A549 (cell line): ENCODE data around the gene SNX14. TPM values are rescaled to one million over a fixed set of nuclear protein-coding genes. Genes with fewer than 3 reads are reported as not detected.
A peak's percentile ranks its signal among the peaks of the same experiment; 100 is the strongest.

ENCODE experiments used
- ATAC-seq, 2 experiments: fragments of 200-7000 bp in 1 of 2; fragments of >200 bp in 1 of 2; cut with Nextera tagmentation in 1 of 2; cut with Tn5 transposase in 1 of 2; 3 replicates each; pipeline versions ENCODE4 v1.8.0 to v1.9.1; 2018 to 2020; ENCODE audit warnings: mild to moderate bottlenecking in 1 of 2, moderate library complexity in 1 of 2
- CTCF ChIA-PET: fragments of 300-600 bp; sonication (Branson Sonifier 250); formaldehyde crosslinking; extraction: SDS; loops from one replicate; lab custom pipeline; 2021; ENCODE audit warnings: antibody characterized with exemption, inconsistent platforms; lab: Yijun Ruan, JAX
- POLR2A ChIA-PET: fragments of 350-600 bp; formaldehyde crosslinking; extraction: SDS; loops from one replicate; lab custom pipeline; 2021; ENCODE audit warnings: antibody characterized with exemption, inconsistent platforms; lab: Yijun Ruan, JAX
- DNase-seq, 2 experiments: peaks; one replicate each; pipeline versions ENCODE4 v3.0.0 to v3.0.0-alpha.2; 2011 to 2016; ENCODE audit warnings: low read depth in 1 of 2, low spot score in 1 of 2
- FAIRE-seq: peaks from 2 replicates; lab custom pipeline; 2011; peaks lifted over from hg19 to GRCh38; lab: Jason Lieb, UNC
- H3K27ac ChIP-seq, 2 experiments: fragments of >200 bp; sonication (Bioruptor Twin); formaldehyde crosslinking; 3 replicates each; pipeline ENCODE4 v1.5.1; 2016 to 2017
- H3K4me1 ChIP-seq: fragments of >200 bp; sonication (Bioruptor Twin); formaldehyde crosslinking; 3 replicates; pipeline ENCODE4 v1.6.1; 2016
- H3K4me2 ChIP-seq: fragments of >200 bp; sonication (Bioruptor Twin); formaldehyde crosslinking; 3 replicates; pipeline ENCODE4 v1.6.1; 2016
- H3K4me3 ChIP-seq: fragments of >200 bp; sonication (Bioruptor Twin); formaldehyde crosslinking; 3 replicates; pipeline ENCODE4 v1.5.1; 2016
- H3K9me3 ChIP-seq: fragments of >200 bp; sonication (Bioruptor Twin); formaldehyde crosslinking; 3 replicates; pipeline ENCODE4 v1.6.1; 2016
- BCL3 ChIP-seq: fragments of >200 bp; sonication (Bioruptor Twin); formaldehyde crosslinking; IDR thresholded peaks from 3 replicates; pipeline ENCODE4 v1.6.1; 2016
- BHLHE40 ChIP-seq: IDR thresholded peaks from 2 replicates; pipeline ENCODE4 v1.6.1; 2012; ENCODE audit warnings: low read depth, low read length, inconsistent platforms
- CBX2 ChIP-seq: fragments of 200-600 bp; sonication (generic); IDR thresholded peaks from 2 replicates; pipeline ENCODE4 v1.6.1; 2016; ENCODE audit warnings: low read depth, mild to moderate bottlenecking, borderline replicate concordance
- CBX8 ChIP-seq: fragments of 200-600 bp; sonication (generic); IDR thresholded peaks from 2 replicates; pipeline ENCODE4 v1.6.1; 2016
- CEBPB ChIP-seq, 2 experiments: fragments of >200 bp in 1 of 2; sonication (Bioruptor Twin) in 1 of 2; formaldehyde crosslinking in 1 of 2; IDR thresholded peaks; 2 replicates each; pipeline ENCODE4 v1.6.1; 2012 to 2016
- ELK1 ChIP-seq: fragments of 150-350 bp; IDR thresholded peaks from 2 replicates; pipeline ENCODE4 v1.6.1; 2014; ENCODE audit warnings: low read depth, mild to moderate bottlenecking, low read length
- FOSL2 ChIP-seq, 2 experiments: fragments of 450-650 bp in 1 of 2; fragments of >200 bp in 1 of 2; sonication (Bioruptor Twin) in 1 of 2; formaldehyde crosslinking; IDR thresholded peaks; 2 replicates each; pipeline versions ENCODE4 v1.5.0 to v1.6.1; 2016 to 2020; ENCODE audit warnings: mild to moderate bottlenecking in 1 of 2, moderate library complexity in 1 of 2
- HDAC2 ChIP-seq: fragments of 200-600 bp; sonication (generic); IDR thresholded peaks from 2 replicates; pipeline ENCODE4 v1.6.1; 2016
- HOXB13 ChIP-seq: fragments of 250-450 bp; sonication (Bioruptor Pico); IDR thresholded peaks from 2 replicates; pipeline ENCODE4 v1.5.0; 2020; ENCODE audit warnings: low read depth, mild to moderate bottlenecking, moderate library complexity
- JUN ChIP-seq, 2 experiments: fragments of >200 bp; sonication (Bioruptor Twin); formaldehyde crosslinking; IDR thresholded peaks; 2 replicates in 1 of 2; 3 replicates in 1 of 2; pipeline ENCODE4 v1.6.1; 2016 to 2017
- MAFK ChIP-seq: fragments of 450-650 bp; IDR thresholded peaks from 2 replicates; pipeline ENCODE4 v1.6.1; 2014; ENCODE audit not compliant: partially characterized antibody
- MAZ ChIP-seq: fragments of 150-350 bp; IDR thresholded peaks from 2 replicates; pipeline ENCODE4 v1.6.1; 2014; ENCODE audit warnings: antibody characterized with exemption, low read depth, low read length, borderline replicate concordance
- NPAS2 ChIP-seq: fragments of 250-450 bp; sonication (Bioruptor Pico); IDR thresholded peaks from 2 replicates; pipeline ENCODE4 v1.8.0; 2022; ENCODE audit warnings: mild to moderate bottlenecking, moderate library complexity, borderline replicate concordance
- PBX3 ChIP-seq: IDR thresholded peaks from 2 replicates; pipeline ENCODE4 v1.6.1; 2012
- POLR2AphosphoS2 ChIP-seq: conservative IDR thresholded peaks from 2 replicates; pipeline ENCODE4 v1.6.1; 2012; ENCODE audit warnings: low read length, improper control_type of control experiment, inconsistent platforms
- RFX5 ChIP-seq: fragments of 450-650 bp; IDR thresholded peaks from 2 replicates; pipeline ENCODE4 v1.7.1; 2014; ENCODE audit warnings: antibody characterized with exemption, mild to moderate bottlenecking, moderate library complexity
- RNF2 ChIP-seq: fragments of 200-600 bp; sonication (generic); IDR thresholded peaks from 2 replicates; pipeline ENCODE4 v1.6.1; 2016; ENCODE audit warnings: low read depth, mild to moderate bottlenecking, antibody characterized with exemption, moderate library complexity, borderline replicate concordance
- USF2 ChIP-seq: fragments of 450-650 bp; IDR thresholded peaks from 2 replicates; pipeline ENCODE4 v1.6.1; 2014; ENCODE audit warnings: antibody characterized with exemption
- ZFP36 ChIP-seq: fragments of 450-650 bp; IDR thresholded peaks from 2 replicates; pipeline ENCODE4 v1.6.1; 2014; ENCODE audit warnings: borderline replicate concordance; ENCODE audit not compliant: partially characterized antibody
- WGBS: methylation state at CpG from one replicate; pipeline ENCODE4 v1.1.6; 2017; ENCODE audit errors: missing lambda C conversion rate; 5-methylcytosine and 5-hydroxymethylcytosine counted together
- polyA plus RNA-seq, 4 experiments: library from polyadenylated mRNA; depleted of rRNA in 3 of 4; stranded (reverse); fragments of >200 nt; fragmentation: RNase III in 1 of 4; extraction: RNeasy Plus Mini Kit Qiagen cat#74134 plus additional on column Dnase treatment in 1 of 4; gene quantifications; 2 replicates in 3 of 4; 3 replicates in 1 of 4; pipeline ENCODE4 v1.2.3, GENCODE V29; 2011 to 2017

Gene SNX14
- polyA plus RNA-seq, 2 of the 4 experiments (the other 2 are of a cell fraction) = 47.1 to 113 TPM

- Histone ChIP-seq H3K27ac (no peak overlapping the region), H3K9me3 (no peaks in the 10 kb centered on the region), H3K4me2 (no peak overlapping the region), H3K4me3 (no peak overlapping the region), H3K4me1 (no peaks in the 10 kb centered on the region)
- ChIA-PET CTCF (interaction anchor here (1.3 kb wide), 1 partner anchor 9 kb away, joined by 4 read pairs; the partner anchor contains the start of gene SNX14), POLR2A (interaction anchor here (0.9 to 1.0 kb wide), 2 partner anchors 9 to 77 kb away, joined by 4 to 6 read pairs; partner anchors contain the start of gene SNX14)
- no peak for ATAC-seq
- no peak for FAIRE-seq
- no peak for DNase-seq
- WGBS = 89% methylated on average over 4 of the region's 4 CpGs
- peak; percentile 28 for TF ChIP-seq MAFK
- TF ChIP-seq ELK1 = no peak
Observed at GRCh38 chr6:85602100-85602499, 8.4 kb upstream of the SNX14 start.

GRCh38 chr6:85600713-85601313 is 7.2 kb upstream of the SNX14 start:
- DNase-seq (no peak), FAIRE-seq (no peak), ATAC-seq (no peak; a peak in 1 of 6 replicates)
- WGBS = 86% methylated on average over 11 of the region's 11 CpGs
- ChIA-PET POLR2A (no interaction called here), CTCF (interaction anchor here (0.6 to 0.8 kb wide), 2 partner anchors 12 to 76 kb away, joined by 3 read pairs; no protein-coding TSS in a partner anchor)
- Histone ChIP-seq H3K27ac (no peak overlapping the region), H3K9me3 (no peaks in the 10 kb centered on the region), H3K4me2 (no peak overlapping the region), H3K4me1 (no peaks in the 10 kb centered on the region), H3K4me3 (no peak overlapping the region)
- TF ChIP-seq CEBPB (IDR thresholded peaks at IDR 0.05) (no peak), NPAS2 (CRISPR knock-in tag) (no peak), JUN (IDR thresholded peaks at IDR 0.05) (no peak), PBX3 (no peak), USF2 (no peak), CBX2 (no peak), HDAC2 (no peak), BHLHE40 (no peak), MAZ (no peak), CBX8 (no peak), FOSL2 (IDR thresholded peaks at IDR 0.05) (no peak), FOSL2 (CRISPR knock-in tag; IDR thresholded peaks at IDR 0.05) (no peak), ZFP36 (no peak), RFX5 (no peak), RNF2 (no peak), BCL3 (no peak), HOXB13 (CRISPR knock-in tag) (no peak), POLR2AphosphoS2 (no peak)
